ENCODE results near the gene FOXK1. TPM values are rescaled to one million over a fixed set of nuclear protein-coding genes. Genes with fewer than 3 reads are reported as not detected.

Gene FOXK1
- polyA plus RNA-seq, 1 experiment, result 3.4 TPM

DNA sequence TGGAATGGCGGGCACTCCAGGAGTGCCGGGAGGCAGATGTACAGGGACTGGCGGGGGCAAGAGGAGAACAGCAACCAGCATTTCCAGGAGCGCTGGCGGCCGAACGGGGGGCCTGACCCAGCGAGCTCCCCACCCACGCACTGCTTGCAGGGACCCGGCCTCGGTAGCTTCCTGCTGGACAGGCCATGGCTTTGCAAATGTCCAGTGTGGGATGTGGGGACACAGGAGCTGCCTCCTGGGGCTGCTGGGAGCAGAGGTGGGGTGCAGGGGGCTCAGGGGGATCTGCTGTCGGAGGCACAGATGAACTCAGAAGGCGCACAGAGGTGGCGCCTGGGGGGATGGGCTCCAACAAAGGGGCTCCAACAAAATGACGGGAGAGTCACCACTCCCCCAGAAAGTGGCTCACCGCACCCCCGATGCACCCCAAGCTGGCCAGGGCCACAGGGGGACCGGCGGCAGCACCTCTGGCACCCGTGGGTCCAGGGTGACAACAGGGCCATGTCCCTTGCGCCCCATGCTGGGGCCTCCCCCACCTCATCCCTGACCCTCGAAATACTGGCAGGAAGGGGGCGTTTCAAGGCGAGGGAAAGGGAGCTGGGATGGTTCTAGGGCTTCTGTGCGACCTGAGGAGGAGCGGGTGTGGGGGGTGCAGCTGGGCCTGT is 134.5 kb downstream of the FOXK1 start:
- CTCF ChIA-PET, result no interaction called here
- no peak for DNase-seq (ENCODE audit: low read depth, low spot score)

DNA sequence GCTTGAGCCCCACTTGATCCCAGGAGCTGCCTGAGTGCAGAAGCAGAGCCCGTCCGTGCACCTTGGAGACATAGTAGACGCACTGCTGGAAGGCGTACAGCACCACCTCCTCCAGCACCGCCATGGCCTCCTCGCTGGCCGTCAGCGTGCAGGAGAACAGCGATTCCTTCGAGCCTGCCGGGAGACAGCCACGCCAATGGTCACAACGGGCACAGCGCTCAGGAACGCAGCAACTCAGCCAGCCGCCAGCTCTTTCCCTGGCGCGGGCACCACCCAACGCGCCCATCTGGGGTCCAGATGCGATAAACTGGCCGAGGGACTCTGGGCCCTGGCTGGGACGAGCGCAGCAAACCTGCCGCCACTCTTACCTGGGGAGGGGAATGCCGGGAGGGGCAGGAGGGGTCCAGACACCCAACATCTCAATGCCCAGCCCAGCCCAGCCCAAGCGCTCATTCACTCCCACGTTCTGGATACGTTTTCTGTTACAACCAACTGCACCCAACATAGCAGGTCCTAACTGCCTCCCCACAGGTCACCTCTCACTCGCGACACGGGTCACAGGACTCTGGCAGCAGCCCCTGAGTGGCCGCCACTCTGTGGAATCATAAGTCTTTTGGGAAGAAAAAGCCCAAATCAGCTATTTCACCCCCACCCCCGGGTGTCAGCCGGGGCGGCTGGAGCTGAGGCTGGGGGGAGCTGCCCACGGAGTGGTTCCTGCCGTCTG is 135.2 kb downstream of the FOXK1 start:
- POLR2A ChIA-PET, result no interaction called here
- TF ChIP-seq, protein P1, sequence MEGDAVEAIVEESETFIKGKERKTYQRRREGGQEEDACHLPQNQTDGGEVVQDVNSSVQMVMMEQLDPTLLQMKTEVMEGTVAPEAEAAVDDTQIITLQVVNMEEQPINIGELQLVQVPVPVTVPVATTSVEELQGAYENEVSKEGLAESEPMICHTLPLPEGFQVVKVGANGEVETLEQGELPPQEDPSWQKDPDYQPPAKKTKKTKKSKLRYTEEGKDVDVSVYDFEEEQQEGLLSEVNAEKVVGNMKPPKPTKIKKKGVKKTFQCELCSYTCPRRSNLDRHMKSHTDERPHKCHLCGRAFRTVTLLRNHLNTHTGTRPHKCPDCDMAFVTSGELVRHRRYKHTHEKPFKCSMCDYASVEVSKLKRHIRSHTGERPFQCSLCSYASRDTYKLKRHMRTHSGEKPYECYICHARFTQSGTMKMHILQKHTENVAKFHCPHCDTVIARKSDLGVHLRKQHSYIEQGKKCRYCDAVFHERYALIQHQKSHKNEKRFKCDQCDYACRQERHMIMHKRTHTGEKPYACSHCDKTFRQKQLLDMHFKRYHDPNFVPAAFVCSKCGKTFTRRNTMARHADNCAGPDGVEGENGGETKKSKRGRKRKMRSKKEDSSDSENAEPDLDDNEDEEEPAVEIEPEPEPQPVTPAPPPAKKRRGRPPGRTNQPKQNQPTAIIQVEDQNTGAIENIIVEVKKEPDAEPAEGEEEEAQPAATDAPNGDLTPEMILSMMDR (IDR thresholded peaks at IDR 0.05; ENCODE audit: low read depth, low read length), result no peak
- H3K27ac ChIP-seq (ENCODE audit: low read depth, low read length), result no peak overlapping the region
- no peak overlapping the region for H3K4me3 ChIP-seq (ENCODE audit: low read depth, low read length)
- CTCF ChIA-PET, result no interaction called here
- peaks cover 3% of the 10 kb centered on the region for H3K9me3 ChIP-seq (ENCODE audit: control insufficient read depth, insufficient read depth, low read length)
- DNase-seq (ENCODE audit: low read depth, low spot score), result no peak
- peaks cover 16% of the 10 kb centered on the region for H3K27me3 ChIP-seq (ENCODE audit: control insufficient read depth, insufficient read depth, low read length)

More for the DNA sequence above, 134.5 kb downstream of the FOXK1 start:
- TF ChIP-seq, protein P1 (IDR thresholded peaks at IDR 0.05; ENCODE audit: low read depth, low read length), result no peak
- H3K9me3 ChIP-seq (ENCODE audit: control insufficient read depth, insufficient read depth, low read length), result peaks cover 3% of the 10 kb centered on the region
- POLR2A ChIA-PET, result no interaction called here
- peaks cover 16% of the 10 kb centered on the region for H3K27me3 ChIP-seq (ENCODE audit: control insufficient read depth, insufficient read depth, low read length)
- H3K4me3 ChIP-seq (ENCODE audit: low read depth, low read length), result no peak overlapping the region
- H3K27ac ChIP-seq (ENCODE audit: low read depth, low read length), result no peak overlapping the region

DNA sequence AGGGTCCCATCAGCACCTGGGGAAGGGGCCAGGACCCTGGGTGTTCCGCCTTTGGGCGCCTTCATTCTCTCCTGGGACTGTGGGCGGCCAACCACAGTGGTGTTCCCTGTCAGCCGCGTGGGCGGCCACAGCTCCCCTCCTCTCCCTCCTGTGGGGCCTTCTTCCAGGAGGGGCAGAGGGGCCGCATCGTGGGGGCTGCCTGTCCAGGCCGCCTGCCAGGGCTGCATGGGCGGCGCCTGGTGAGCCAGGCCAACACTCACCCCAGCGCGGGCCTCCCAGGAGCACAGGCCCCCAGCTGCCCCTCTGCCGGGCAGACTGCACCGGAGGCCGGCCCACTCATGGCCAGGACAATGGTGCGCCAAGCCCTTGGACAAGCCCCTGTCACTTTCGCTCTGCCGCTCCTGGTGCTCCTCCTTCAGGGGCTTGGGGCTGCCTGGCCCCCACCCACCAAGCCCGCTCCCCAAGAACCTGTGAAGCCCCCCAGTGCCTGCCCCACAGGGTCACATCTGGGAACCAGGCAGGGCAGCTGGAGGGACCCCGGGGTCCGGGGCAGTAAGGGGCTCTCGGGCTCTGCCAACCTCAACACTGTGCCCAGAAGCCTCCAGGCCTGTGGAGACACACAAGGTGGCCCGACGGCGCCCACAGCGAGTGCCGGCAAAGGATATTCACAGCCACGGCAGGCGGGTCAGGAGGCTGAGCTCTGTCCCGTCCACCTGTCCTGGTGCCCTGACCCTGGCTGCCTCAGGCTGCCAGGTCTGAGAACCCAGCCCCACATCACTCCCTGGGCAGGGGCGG is 136.1 kb downstream of the FOXK1 start:
- POLR2A ChIA-PET, result no interaction called here
- TF ChIP-seq, protein P1 (IDR thresholded peaks at IDR 0.05; ENCODE audit: low read depth, low read length), result no peak
- CTCF ChIA-PET, result no interaction called here

DNA sequence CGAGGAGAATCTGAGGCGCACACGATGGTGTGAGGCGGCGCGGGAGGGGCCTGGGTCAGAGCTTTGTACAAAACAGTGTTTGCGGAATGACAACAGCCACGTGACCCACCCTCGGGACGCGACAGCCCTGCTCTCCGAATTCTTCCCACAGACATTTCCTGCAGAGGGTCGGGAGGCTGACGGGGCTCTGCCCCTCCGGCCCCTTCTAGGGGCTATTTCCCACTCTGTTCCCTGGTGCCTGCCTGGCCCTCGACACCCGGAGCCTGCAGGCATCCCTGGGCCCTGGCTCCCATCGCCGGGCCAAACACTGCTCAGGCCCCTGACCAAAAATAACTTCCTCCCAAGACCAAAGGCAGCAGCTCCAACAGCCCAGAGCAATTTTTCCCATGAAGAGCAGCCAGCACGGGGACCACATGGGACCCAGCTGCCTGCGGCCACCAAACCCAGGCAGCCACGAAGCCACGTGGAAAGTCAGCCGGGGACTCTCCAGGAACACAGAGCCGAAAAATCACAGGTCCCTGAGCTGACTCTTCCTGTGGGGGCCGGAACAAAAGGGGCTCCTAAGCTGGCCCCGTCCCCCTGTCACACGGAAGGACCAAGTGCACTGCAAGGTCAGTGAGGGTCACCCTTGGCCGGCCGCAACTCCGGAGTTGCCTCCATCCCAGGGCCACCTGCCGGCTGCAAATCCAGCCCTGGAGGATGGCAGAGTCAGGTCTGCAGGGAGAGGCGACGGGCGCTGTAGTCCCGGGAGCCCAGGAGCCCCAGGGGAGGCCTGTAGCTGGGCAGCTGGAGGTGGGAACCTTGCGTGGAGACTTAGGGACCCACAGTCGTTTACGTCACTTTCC is 137.7 kb downstream of the FOXK1 start:
- peaks cover 14% of the 10 kb centered on the region for H3K27me3 ChIP-seq (ENCODE audit: control insufficient read depth, insufficient read depth, low read length)

More for the DNA sequence above, 136.1 kb downstream of the FOXK1 start:
- H3K27me3 ChIP-seq (ENCODE audit: control insufficient read depth, insufficient read depth, low read length), result peaks cover 14% of the 10 kb centered on the region
- no peak overlapping the region for H3K27ac ChIP-seq (ENCODE audit: low read depth, low read length)
- peaks cover 3% of the 10 kb centered on the region; the same call in 1 of the 2 replicates for H3K9me3 ChIP-seq (ENCODE audit: control insufficient read depth, insufficient read depth, low read length)
- DNase-seq (ENCODE audit: low read depth, low spot score), result no peak
- no peak overlapping the region for H3K4me3 ChIP-seq (ENCODE audit: low read depth, low read length)

More for the DNA sequence above, 137.7 kb downstream of the FOXK1 start:
- H3K4me3 ChIP-seq (ENCODE audit: low read depth, low read length), result no peak overlapping the region
- TF ChIP-seq, protein P1 (IDR thresholded peaks at IDR 0.05; ENCODE audit: low read depth, low read length), result no peak
- POLR2A ChIA-PET, result no interaction called here
- H3K9me3 ChIP-seq (ENCODE audit: control insufficient read depth, insufficient read depth, low read length), result no peaks in the 10 kb centered on the region; the same call in 1 of the 2 replicates
- no peak for DNase-seq (ENCODE audit: low read depth, low spot score)
- H3K27ac ChIP-seq (ENCODE audit: low read depth, low read length), result no peak overlapping the region
- CTCF ChIA-PET, result no interaction called here
